GM23338 (cell line): ENCODE results near the gene ADTRP.

Source experiments
- CREB1 ChIP-seq: fragments of 250-450 bp; sonication (Bioruptor Pico); IDR thresholded peaks from 2 replicates; pipeline ENCODE4 v1.5.0; 2020; ENCODE audit warnings: low read depth, mild to moderate bottlenecking, moderate library complexity
- CTCF ChIP-seq, 2 experiments: fragments of 200-600 bp in 1 of 2; sonication (generic) in 1 of 2; conservative IDR thresholded peaks; 2 replicates each; pipeline versions ENCODE4 v1.5.1 to v1.6.1; 2016 to 2017; ENCODE audit warnings: antibody characterized with exemption in 2 of 2, low read depth in 2 of 2, mild to moderate bottlenecking in 2 of 2, moderate library complexity in 1 of 2
- ETS1 ChIP-seq: IDR thresholded peaks from 2 replicates; pipeline ENCODE4 v1.6.1; 2016; ENCODE audit warnings: antibody characterized with exemption
- EZH2 ChIP-seq: fragments of 200-600 bp; sonication (generic); IDR thresholded peaks from one replicate; pipeline ENCODE4 v1.8.0; 2017; ENCODE audit warnings: antibody characterized with exemption, mild to moderate bottlenecking, low read depth; ENCODE audit not compliant: unreplicated experiment
- EZH2phosphoT487 ChIP-seq: fragments of 200-600 bp; sonication (generic); IDR thresholded peaks from one replicate; pipeline ENCODE4 v1.8.1; 2018; ENCODE audit warnings: antibody characterized with exemption; ENCODE audit not compliant: unreplicated experiment
- JUNB ChIP-seq: IDR thresholded peaks from one replicate; pipeline ENCODE4 v1.6.1; 2016; ENCODE audit warnings: antibody characterized with exemption; ENCODE audit not compliant: unreplicated experiment
- NANOG ChIP-seq: IDR thresholded peaks from 2 replicates; pipeline ENCODE4 v1.6.1; 2016; ENCODE audit warnings: antibody characterized with exemption, borderline replicate concordance
- POLR2AphosphoS5 ChIP-seq: IDR thresholded peaks from 2 replicates; pipeline ENCODE4 v1.6.1; 2016; ENCODE audit warnings: antibody characterized with exemption, low read depth
- REST ChIP-seq: IDR thresholded peaks from one replicate; pipeline ENCODE4 v1.6.1; 2018; ENCODE audit warnings: antibody characterized with exemption; ENCODE audit not compliant: unreplicated experiment
- STAT1 ChIP-seq: IDR thresholded peaks from one replicate; pipeline ENCODE4 v1.6.1; 2016; ENCODE audit warnings: antibody characterized with exemption; ENCODE audit not compliant: unreplicated experiment
- ZNF114 ChIP-seq: fragments of 250-450 bp; sonication (Bioruptor Pico); IDR thresholded peaks from 2 replicates; pipeline ENCODE4 v1.5.0; 2020; ENCODE audit warnings: mild to moderate bottlenecking, moderate library complexity
- ZNF331 ChIP-seq: fragments of 250-450 bp; sonication (Bioruptor Pico); IDR thresholded peaks from 2 replicates; pipeline ENCODE4 v1.5.0; 2020; ENCODE audit warnings: low read depth, mild to moderate bottlenecking, moderate library complexity

- TF ChIP-seq CTCF (conservative IDR thresholded peaks at IDR 0.05; ENCODE audit: low read depth in 2 of 2) (no peak), POLR2AphosphoS5 (no peak), EZH2 (no peak), ETS1 (no peak), EZH2phosphoT487 (no peak), CREB1 (no peak), STAT1 (no peak), REST (no peak), ZNF331 (CRISPR knock-in tag) (no peak), JUNB (no peak), ZNF114 (CRISPR knock-in tag) (no peak), NANOG (no peak)
Measured at GRCh38 chr6:11736601-11737000, 42.0 kb downstream of the ADTRP start.
